8988T (cell line): ENCODE results near the gene LRFN5.

Source experiments
- DNase-seq: peaks from one replicate; pipeline ENCODE4 v3.0.0; 2011

LRFN5 gene

DNA sequence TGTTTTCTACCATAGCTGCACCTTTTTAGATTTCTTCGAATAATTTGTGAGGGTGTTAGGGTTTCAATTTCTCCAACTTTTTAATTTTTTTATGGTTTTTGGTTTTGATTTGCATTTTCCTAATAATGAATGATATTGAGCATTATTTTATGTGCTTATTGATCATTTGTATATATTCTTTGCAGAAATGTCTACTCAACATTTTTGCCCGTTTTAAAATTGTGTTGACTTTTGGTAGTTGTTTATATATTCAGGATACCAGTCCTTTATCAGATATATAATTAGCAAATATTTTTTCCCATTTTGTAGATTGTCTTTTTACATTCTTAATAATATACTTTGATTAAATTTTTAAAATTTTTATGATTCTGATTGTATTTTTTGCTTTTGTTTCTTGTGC, 306.7 kb downstream of the LRFN5 start:
- no peak for DNase-seq

DNA sequence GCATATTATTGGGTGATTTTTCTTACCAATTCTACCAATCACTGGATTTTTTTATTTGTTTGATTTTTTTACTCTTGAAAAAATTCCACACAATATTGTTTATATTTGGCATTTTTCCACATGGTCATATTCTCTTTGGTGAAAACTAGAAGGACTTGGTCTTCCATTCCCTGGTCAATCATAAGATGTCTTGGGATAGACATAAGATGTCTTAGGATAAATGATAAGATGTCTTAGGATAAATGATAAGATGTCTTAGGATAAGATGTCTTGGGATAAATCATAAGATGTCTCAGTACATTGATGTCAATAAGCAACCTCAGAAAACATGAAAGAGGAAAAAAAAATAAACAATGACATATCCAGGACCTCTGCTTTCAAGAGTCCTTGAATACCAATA, 309.1 kb downstream of the LRFN5 start:
- DNase-seq: no peak

DNA sequence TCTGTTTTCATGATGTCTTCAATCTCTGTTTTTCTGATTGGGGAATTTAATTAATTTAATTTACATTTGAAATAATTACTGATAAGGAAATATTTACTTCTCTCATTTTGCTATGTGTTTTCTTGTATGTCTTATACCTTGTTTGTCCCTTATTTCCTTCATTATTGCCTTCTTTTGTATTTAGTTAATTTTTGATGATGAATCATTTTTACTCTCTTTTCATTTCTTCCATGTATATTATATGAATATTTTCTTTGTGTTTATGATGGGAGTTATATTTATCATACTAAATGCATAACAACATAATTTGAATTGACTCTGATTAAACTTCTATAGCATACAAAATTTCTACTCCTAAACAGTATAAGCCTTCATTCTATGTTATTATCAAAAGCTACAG, 309.6 kb downstream of the LRFN5 start:
- DNase-seq: no peak

DNA sequence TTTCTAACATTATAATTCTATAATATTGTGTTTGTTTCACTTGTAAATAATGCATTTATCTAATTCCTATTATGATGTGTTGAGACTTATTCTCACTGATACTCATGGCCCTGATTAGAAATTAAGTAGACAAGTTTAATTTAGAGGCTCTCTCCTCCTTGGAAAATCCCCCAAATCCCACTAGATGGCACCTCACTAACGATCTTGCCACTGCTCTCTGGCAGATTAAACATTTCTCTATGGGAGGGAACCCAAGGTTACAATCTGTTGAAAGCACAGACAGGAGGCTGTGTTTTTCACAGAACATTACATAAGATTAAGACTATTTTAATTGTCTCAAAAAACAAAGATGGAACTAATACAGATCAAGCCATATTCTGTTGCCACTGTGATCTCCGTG, 318.7 kb downstream of the LRFN5 start:
- no peak for DNase-seq

DNA sequence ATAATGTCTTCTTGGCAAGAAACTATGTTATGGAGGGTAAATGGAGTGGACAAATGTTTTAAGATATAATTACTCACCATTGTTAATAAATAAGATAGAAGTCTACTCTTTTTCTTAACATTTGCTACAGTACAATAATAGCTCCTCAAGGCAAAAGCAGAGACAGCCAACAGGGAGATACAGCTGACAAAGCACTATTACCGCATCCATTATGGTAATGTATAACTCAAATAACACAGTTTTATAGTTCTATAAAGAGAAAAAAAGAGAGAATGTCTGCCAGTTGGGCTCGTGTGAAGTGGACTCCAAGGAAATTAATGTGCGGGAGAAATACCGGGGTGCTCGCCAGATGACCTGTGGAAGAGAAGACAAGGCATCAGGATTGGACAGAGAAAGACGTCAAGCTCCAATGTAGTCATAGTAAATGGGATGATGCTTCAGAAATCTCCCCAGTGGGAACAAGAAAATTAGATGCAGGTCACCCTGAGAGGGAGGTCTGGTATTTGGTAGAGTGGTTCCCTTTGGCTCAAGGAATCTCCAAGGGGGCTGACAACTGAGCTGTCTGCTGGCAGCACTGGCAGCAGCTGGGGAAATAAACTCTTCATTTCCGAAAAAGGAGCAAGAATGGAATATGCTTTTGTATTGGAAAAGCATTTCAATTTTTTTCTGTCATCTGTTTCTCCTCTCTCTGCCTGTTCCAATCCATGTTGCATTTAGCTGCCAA, 343.9 kb downstream of the LRFN5 start:
- no peak for DNase-seq
